Measurements from ENCODE around the gene RBM45.

GRCh38 chr2:178082408-178083045 is 29.7 kb upstream of the RBM45 start:
- no peak for TF ChIP-seq CTCF (IDR thresholded peaks at IDR 0.05; ENCODE audit: insufficient read depth, low read depth, low read length)
- TF ChIP-seq EZH2 (IDR thresholded peaks at IDR 0.05; ENCODE audit: insufficient read depth, low read length), result no peak
